MM.1S (cell line): ENCODE results near the gene TBX4.

Source experiments
- DNase-seq: peaks from one replicate; pipeline ENCODE4 v3.0.0-alpha.2; 2015
- H2AFZ ChIP-seq: fragments of 300-600 bp; sonication (generic); 2 replicates; pipeline ENCODE4 v1.6.0; 2016; ENCODE audit warnings: antibody characterized with exemption, low read length
- H3F3A ChIP-seq: fragments of 300-600 bp; sonication (generic); 2 replicates; pipeline ENCODE4 v1.6.1; 2016; ENCODE audit warnings: mild to moderate bottlenecking, antibody characterized with exemption, low read length, moderate library complexity, mixed read lengths; ENCODE audit not compliant: insufficient read depth
- H3K27ac ChIP-seq: fragments of 300-600 bp; sonication (generic); 2 replicates; pipeline ENCODE4 v1.5.1; 2016; ENCODE audit warnings: mild to moderate bottlenecking, low read length
- H3K27me3 ChIP-seq: fragments of 300-600 bp; sonication (generic); replicated peaks from 2 replicates; pipeline ENCODE4 v1.6.0; 2016; ENCODE audit warnings: low read length; ENCODE audit not compliant: insufficient read depth
- H3K36me3 ChIP-seq: fragments of 300-600 bp; sonication (generic); replicated peaks from 2 replicates; pipeline ENCODE4 v1.6.1; 2016; ENCODE audit warnings: mild to moderate bottlenecking, low read length, mixed read lengths; ENCODE audit not compliant: insufficient read depth
- H3K4me1 ChIP-seq: fragments of 300-600 bp; sonication (generic); 2 replicates; pipeline ENCODE4 v1.6.1; 2016; ENCODE audit warnings: low read length, mixed read lengths
- H3K4me2 ChIP-seq: fragments of 300-600 bp; sonication (generic); 2 replicates; pipeline ENCODE4 v1.6.0; 2016; ENCODE audit warnings: low read depth, low read length
- H3K4me3 ChIP-seq: fragments of 300-600 bp; sonication (generic); 2 replicates; pipeline ENCODE4 v1.5.1; 2016; ENCODE audit warnings: low read length, mixed read lengths
- H3K79me2 ChIP-seq: fragments of 300-600 bp; sonication (generic); 2 replicates; pipeline ENCODE4 v1.6.1; 2016; ENCODE audit warnings: mixed run types, low read length, mixed read lengths
- H3K9ac ChIP-seq: fragments of 300-600 bp; sonication (generic); 2 replicates; pipeline ENCODE4 v1.6.1; 2016; ENCODE audit warnings: low read length, mixed read lengths
- H3K9me2 ChIP-seq: fragments of 300-600 bp; sonication (generic); replicated peaks from 2 replicates; pipeline ENCODE4 v1.6.1; 2016; ENCODE audit warnings: mild to moderate bottlenecking, low read length, mixed read lengths; ENCODE audit not compliant: insufficient read depth
- H3K9me3 ChIP-seq: fragments of 300-600 bp; sonication (generic); replicated peaks from 2 replicates; pipeline ENCODE4 v1.6.1; 2016; ENCODE audit warnings: mild to moderate bottlenecking, low read length, mixed read lengths; ENCODE audit not compliant: insufficient read depth
- H4K20me1 ChIP-seq: fragments of 300-600 bp; sonication (generic); 2 replicates; pipeline ENCODE4 v1.6.1; 2016; ENCODE audit warnings: mild to moderate bottlenecking, low read length, moderate library complexity, mixed read lengths; ENCODE audit not compliant: insufficient read depth
- EZH2 ChIP-seq: fragments of 300-600 bp; sonication (generic); optimal IDR thresholded peaks from 2 replicates; pipeline ENCODE3; 2017; ENCODE audit warnings: low read depth, mild to moderate bottlenecking, antibody characterized with exemption, low read length, mixed read lengths
- EZH2phosphoT487 ChIP-seq: fragments of 300-600 bp; sonication (generic); IDR thresholded peaks from 2 replicates; pipeline ENCODE4 v1.6.1; 2018; ENCODE audit warnings: antibody characterized with exemption, low read length
- TF ChIP-seq, protein P1 (sequence below): fragments of 300-600 bp; sonication (generic); IDR thresholded peaks from 2 replicates; pipeline ENCODE4 v1.5.1; 2016; ENCODE audit warnings: antibody characterized with exemption, low read length, mixed read lengths

The TBX4 gene

DNA sequence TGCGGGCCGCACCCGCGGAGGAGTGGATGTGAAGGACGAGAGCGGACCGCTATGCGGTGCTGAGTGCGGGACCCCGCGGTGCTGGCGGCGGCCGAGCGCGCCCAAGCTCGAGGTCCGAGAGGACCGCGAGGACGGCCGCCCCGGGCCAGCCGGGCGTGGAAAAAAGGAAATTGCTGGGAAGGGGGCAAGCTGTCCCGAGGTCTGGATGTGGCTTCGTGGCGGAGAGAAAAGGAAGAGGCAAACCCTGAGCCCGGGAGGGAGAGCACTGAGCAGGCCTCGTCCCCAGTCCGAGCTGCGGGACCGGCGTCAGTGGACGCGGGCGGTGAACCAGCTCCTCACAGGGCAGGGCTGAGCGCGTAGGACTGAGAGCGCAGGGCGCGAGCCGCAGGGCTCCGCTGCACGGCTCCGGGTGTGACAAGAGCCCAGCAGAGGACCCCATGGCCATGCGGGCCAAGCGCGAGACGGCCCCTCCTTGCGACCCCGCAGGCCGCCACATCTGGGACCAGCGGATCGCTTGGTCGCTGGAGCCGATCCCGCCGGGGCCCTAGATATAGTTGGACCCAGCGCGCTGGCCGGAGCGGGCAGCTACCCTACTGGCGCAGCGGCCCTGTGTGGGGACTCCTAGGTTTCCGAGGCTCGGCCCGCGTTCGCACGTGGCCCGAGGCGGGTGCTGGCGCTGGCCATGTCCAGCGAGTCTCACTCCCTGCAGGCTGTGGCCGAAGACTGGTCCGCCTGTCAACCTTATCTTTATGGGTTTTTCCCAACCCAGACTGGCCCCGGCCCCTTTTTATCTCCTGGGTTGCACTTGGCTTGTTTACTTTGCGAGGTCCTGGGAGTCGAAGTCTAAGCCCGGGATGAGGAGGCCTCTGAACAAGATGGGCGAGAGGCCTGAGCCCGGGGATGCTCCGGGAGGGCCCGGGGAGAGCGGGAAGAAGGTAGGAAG is 2.4 kb downstream of the TBX4 start:
- H3K4me3 ChIP-seq: no peak overlapping the region
- H3K27ac ChIP-seq: no peak overlapping the region
- H3K9ac ChIP-seq: no peak overlapping the region
- H3K4me2 ChIP-seq: no peak overlapping the region
- H3K27me3 ChIP-seq: 0 out of 2 replicates have a peak, but pooled peaks cover 3% of the 10 kb centered on the region
- H3K36me3 ChIP-seq: no peaks in the 10 kb centered on the region
- H4K20me1 ChIP-seq: no peaks in the 10 kb centered on the region
- TF ChIP-seq, protein P1, sequence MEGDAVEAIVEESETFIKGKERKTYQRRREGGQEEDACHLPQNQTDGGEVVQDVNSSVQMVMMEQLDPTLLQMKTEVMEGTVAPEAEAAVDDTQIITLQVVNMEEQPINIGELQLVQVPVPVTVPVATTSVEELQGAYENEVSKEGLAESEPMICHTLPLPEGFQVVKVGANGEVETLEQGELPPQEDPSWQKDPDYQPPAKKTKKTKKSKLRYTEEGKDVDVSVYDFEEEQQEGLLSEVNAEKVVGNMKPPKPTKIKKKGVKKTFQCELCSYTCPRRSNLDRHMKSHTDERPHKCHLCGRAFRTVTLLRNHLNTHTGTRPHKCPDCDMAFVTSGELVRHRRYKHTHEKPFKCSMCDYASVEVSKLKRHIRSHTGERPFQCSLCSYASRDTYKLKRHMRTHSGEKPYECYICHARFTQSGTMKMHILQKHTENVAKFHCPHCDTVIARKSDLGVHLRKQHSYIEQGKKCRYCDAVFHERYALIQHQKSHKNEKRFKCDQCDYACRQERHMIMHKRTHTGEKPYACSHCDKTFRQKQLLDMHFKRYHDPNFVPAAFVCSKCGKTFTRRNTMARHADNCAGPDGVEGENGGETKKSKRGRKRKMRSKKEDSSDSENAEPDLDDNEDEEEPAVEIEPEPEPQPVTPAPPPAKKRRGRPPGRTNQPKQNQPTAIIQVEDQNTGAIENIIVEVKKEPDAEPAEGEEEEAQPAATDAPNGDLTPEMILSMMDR: no peak
- TF ChIP-seq EZH2 (no peak), EZH2phosphoT487 (no peak)
- no peaks in the 10 kb centered on the region for H3K79me2 ChIP-seq
- DNase-seq: no peak
- H3F3A ChIP-seq: no peaks in the 10 kb centered on the region
- H3K9me2 ChIP-seq: no peaks in the 10 kb centered on the region
- no peaks in the 10 kb centered on the region for H3K4me1 ChIP-seq
- H3K9me3 ChIP-seq: no peaks in the 10 kb centered on the region
- H2AFZ ChIP-seq: no peak overlapping the region

DNA sequence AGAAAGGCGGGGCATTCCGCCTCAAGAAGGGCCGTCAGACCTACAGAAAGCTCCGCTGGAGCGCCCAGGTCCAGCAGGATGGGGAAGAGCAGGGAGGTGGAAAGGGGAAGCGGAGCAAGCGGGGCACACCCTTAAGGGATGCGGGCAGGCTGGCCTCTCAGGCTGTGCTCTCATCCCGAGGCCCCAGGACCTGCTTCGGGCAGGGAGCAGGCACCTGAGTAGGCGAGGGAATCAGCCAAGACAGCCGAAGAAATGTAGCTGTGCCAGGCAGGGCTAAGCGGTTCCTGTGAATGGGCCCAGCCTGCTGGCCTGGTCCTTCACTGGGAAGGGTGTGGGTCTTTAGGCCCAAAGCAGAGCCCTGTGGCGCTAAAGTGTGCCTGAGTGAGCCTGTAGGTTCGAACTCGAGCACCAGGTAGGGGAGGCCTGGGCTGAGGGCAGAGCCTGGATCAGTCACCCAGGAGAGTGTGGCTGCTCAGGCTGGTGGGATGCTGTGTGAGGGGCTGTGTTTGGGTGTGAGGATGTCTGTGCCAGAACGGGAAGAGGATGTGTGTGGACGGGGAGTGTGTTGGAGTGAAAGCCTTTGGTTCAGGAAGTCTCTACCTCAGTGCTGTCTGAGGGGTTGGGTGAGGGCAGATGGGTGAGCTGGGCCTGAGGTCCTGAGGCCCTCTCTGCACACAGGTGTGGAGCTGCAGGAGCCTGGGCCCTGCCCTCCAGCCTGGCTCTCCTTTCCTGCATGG is 3.3 kb downstream of the TBX4 start:
- no peak for DNase-seq
- H2AFZ ChIP-seq: no peak overlapping the region
- no peak overlapping the region for H3K9ac ChIP-seq
- no peaks in the 10 kb centered on the region for H3K79me2 ChIP-seq
- H3K9me2 ChIP-seq: no peaks in the 10 kb centered on the region
- no peaks in the 10 kb centered on the region for H3K4me1 ChIP-seq
- no peak for TF ChIP-seq EZH2
- TF ChIP-seq, protein P1: no peak
- TF ChIP-seq EZH2phosphoT487: no peak
- no peak overlapping the region for H3K27ac ChIP-seq
- H3K36me3 ChIP-seq: no peaks in the 10 kb centered on the region
- 0 out of 2 replicates have a peak, but pooled peaks cover 3% of the 10 kb centered on the region for H3K27me3 ChIP-seq
- no peaks in the 10 kb centered on the region for H3F3A ChIP-seq
- H3K4me3 ChIP-seq: no peak overlapping the region
- no peaks in the 10 kb centered on the region for H4K20me1 ChIP-seq
- no peak overlapping the region for H3K4me2 ChIP-seq
- H3K9me3 ChIP-seq: no peaks in the 10 kb centered on the region

DNA sequence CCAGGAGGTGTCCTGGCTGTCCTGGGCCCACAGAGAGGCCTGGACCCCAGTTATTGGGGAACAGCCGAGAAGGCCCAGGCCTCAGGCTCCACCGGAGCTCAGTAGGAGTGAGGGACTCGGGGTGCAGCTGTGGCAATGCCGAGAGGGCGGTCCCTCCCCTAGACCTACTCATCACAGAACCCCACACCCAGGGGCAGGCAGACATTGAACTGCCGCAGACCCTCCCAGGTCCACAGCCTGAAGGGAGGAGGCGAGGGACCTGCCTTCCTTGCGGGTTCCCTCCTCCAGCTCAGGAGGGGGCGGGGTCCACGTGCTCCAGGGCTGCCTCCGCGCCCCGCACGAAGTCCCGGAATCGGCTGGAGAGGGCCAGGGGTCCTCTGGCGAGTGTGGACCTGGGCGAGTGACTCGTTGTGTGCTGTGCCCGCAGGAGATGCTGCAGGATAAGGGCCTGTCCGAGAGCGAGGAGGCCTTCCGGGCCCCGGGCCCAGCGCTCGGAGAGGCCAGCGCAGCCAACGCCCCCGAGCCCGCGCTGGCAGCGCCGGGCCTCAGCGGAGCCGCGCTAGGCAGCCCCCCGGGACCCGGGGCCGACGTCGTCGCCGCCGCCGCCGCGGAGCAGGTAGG is 3.9 kb downstream of the TBX4 start:
- no peak for DNase-seq
- Histone ChIP-seq H3K9ac (no peak overlapping the region), H4K20me1 (no peaks in the 10 kb centered on the region), H3K27ac (no peak overlapping the region), H3K27me3 (0 out of 2 replicates have a peak, but pooled peaks cover 8% of the 10 kb centered on the region), H3K9me3 (no peaks in the 10 kb centered on the region), H3K9me2 (no peaks in the 10 kb centered on the region), H3F3A (no peaks in the 10 kb centered on the region), H3K4me3 (no peak overlapping the region), H3K79me2 (no peaks in the 10 kb centered on the region), H3K4me1 (no peaks in the 10 kb centered on the region), H3K36me3 (no peaks in the 10 kb centered on the region), H2AFZ (no peak overlapping the region), H3K4me2 (no peak overlapping the region)
- TF ChIP-seq EZH2phosphoT487: no peak
- TF ChIP-seq, protein P1: no peak
- TF ChIP-seq EZH2: no peak
